Activated naive CD8-positive, alpha-beta T cell treated with anti-CD3 and anti-CD28 coated beads, Interleukin-2, amount 10 ng/mL, durations not matched to agents 7 days and 5 days (primary cell): ENCODE data around the gene ZNF608. TPM values are rescaled to one million over a fixed set of nuclear protein-coding genes. Genes with fewer than 3 reads are reported as not detected.

Experiments
- ATAC-seq: fragments of 150-1000 bp; cut with Tn5 transposase; one replicate; pipeline ENCODE4 v1.10.0; 2021; ENCODE audit warnings: low read depth, moderate library complexity
- POLR2A ChIA-PET: fragments of 350-600 bp; sonication (Branson Sonifier 250); formaldehyde crosslinking; loops from one replicate; lab custom pipeline; 2021; ENCODE audit warnings: antibody characterized with exemption; lab: Charles Lee
- DNase-seq: peaks from one replicate; pipeline ENCODE4 v3.0.0; 2021
- H3K27ac Mint-ChIP-seq: one replicate; pipeline ENCODE4 v1.8.0; 2022; ENCODE audit warnings: mild to moderate bottlenecking, mixed read lengths
- H3K27me3 Mint-ChIP-seq: one replicate; pipeline ENCODE4 v1.8.0; 2022; ENCODE audit warnings: mild to moderate bottlenecking, moderate library complexity, mixed read lengths
- H3K36me3 Mint-ChIP-seq: one replicate; pipeline ENCODE4 v1.8.0; 2021; ENCODE audit warnings: mild to moderate bottlenecking, mixed read lengths
- H3K4me1 Mint-ChIP-seq: one replicate; pipeline ENCODE4 v1.8.0; 2021; ENCODE audit warnings: mixed read lengths
- H3K4me3 Mint-ChIP-seq: one replicate; pipeline ENCODE4 v1.8.0; 2022; ENCODE audit warnings: mild to moderate bottlenecking, moderate library complexity, mixed read lengths
- H3K9me3 Mint-ChIP-seq: one replicate; pipeline ENCODE4 v1.8.0; 2021; ENCODE audit warnings: mixed read lengths
- total RNA-seq, 2 experiments: library from RNA; stranded (reverse); gene quantifications; one replicate each; pipeline ENCODE4 v1.2.3, GENCODE V29; 2021

The ZNF608 gene
- total RNA-seq, 2 experiments from 2014 or later, result not detected

- Mint-ChIP-seq H3K9me3 (peaks cover 1% of the 10 kb centered on the region), H3K27me3 (peaks cover 9% of the 10 kb centered on the region), H3K27ac (no peak overlapping the region), H3K4me3 (peak overlapping the region; percentile 23), H3K36me3 (no peaks in the 10 kb centered on the region), H3K4me1 (peaks cover 17% of the 10 kb centered on the region)
- ATAC-seq, result no peak
- no peak for DNase-seq
- POLR2A ChIA-PET, result interaction anchor here (0.7 kb wide), 1 partner anchor 155 kb away, joined by 3 read pairs; no protein-coding TSS in a partner anchor
Observed at GRCh38 chr5:124747791-124748686, 1.6 kb upstream of the ZNF608 start.

GRCh38 chr5:124746916-124747790 is 714 bp upstream of the ZNF608 start:
- no peaks in the 10 kb centered on the region for H3K36me3 Mint-ChIP-seq
- H3K27me3 Mint-ChIP-seq, result peaks cover 9% of the 10 kb centered on the region
- POLR2A ChIA-PET, result no interaction called here
- peaks cover 1% of the 10 kb centered on the region for H3K9me3 Mint-ChIP-seq
- DNase-seq (no peak), ATAC-seq (no peak)
- H3K4me1 Mint-ChIP-seq, result peaks cover 17% of the 10 kb centered on the region
- no peak overlapping the region for H3K27ac Mint-ChIP-seq
- peak overlapping the region; percentile 52 for H3K4me3 Mint-ChIP-seq

- peaks cover 17% of the 10 kb centered on the region for H3K4me1 Mint-ChIP-seq
- H3K9me3 Mint-ChIP-seq, result no peaks in the 10 kb centered on the region
- H3K36me3 Mint-ChIP-seq, result no peaks in the 10 kb centered on the region
- ATAC-seq, result no peak
- no peak overlapping the region for H3K4me3 Mint-ChIP-seq
- POLR2A ChIA-PET, result no interaction called here
- H3K27ac Mint-ChIP-seq, result no peak overlapping the region
- H3K27me3 Mint-ChIP-seq, result no peaks in the 10 kb centered on the region
- DNase-seq, result no peak
Observed at GRCh38 chr5:124745007-124745927, 1.2 kb downstream of the ZNF608 start.

GRCh38 chr5:124744170-124744971 is 2.1 kb downstream of the ZNF608 start:
- peaks cover 17% of the 10 kb centered on the region for H3K4me1 Mint-ChIP-seq
- no peaks in the 10 kb centered on the region for H3K9me3 Mint-ChIP-seq
- POLR2A ChIA-PET, result no interaction called here
- H3K27ac Mint-ChIP-seq, result no peak overlapping the region
- no peaks in the 10 kb centered on the region for H3K27me3 Mint-ChIP-seq
- H3K36me3 Mint-ChIP-seq, result no peaks in the 10 kb centered on the region
- DNase-seq (no peak), ATAC-seq (no peak)
- no peak overlapping the region for H3K4me3 Mint-ChIP-seq

- ATAC-seq, result no peak
- peaks cover 13% of the 10 kb centered on the region for H3K4me1 Mint-ChIP-seq
- H3K4me3 Mint-ChIP-seq, result no peak overlapping the region
- peaks cover 4% of the 10 kb centered on the region for H3K27me3 Mint-ChIP-seq
- POLR2A ChIA-PET, result no interaction called here
- no peak for DNase-seq
- no peaks in the 10 kb centered on the region for H3K9me3 Mint-ChIP-seq
- H3K36me3 Mint-ChIP-seq, result no peaks in the 10 kb centered on the region
- H3K27ac Mint-ChIP-seq, result no peak overlapping the region
Observed at GRCh38 chr5:124743602-124744169, 2.8 kb downstream of the ZNF608 start.

- no peak overlapping the region for H3K4me3 Mint-ChIP-seq
- H3K9me3 Mint-ChIP-seq, result no peaks in the 10 kb centered on the region
- H3K27me3 Mint-ChIP-seq, result peaks cover 5% of the 10 kb centered on the region
- POLR2A ChIA-PET, result no interaction called here
- no peak for ATAC-seq
- H3K4me1 Mint-ChIP-seq, result peaks cover 13% of the 10 kb centered on the region
- no peak overlapping the region for H3K27ac Mint-ChIP-seq
- DNase-seq, result no peak
- no peaks in the 10 kb centered on the region for H3K36me3 Mint-ChIP-seq
Observed at GRCh38 chr5:124742983-124743601, 3.3 kb downstream of the ZNF608 start.

- Mint-ChIP-seq H3K27ac (no peak overlapping the region), H3K9me3 (no peaks in the 10 kb centered on the region), H3K36me3 (no peaks in the 10 kb centered on the region), H3K4me1 (peaks cover 7% of the 10 kb centered on the region), H3K27me3 (peaks cover 5% of the 10 kb centered on the region), H3K4me3 (no peak overlapping the region)
- no peak for DNase-seq
- ATAC-seq, result no peak
- POLR2A ChIA-PET, result no interaction called here
Observed at GRCh38 chr5:124742521-124742920, 3.9 kb downstream of the ZNF608 start.

GRCh38 chr5:124741711-124742496 is 4.5 kb downstream of the ZNF608 start:
- no peaks in the 10 kb centered on the region for H3K36me3 Mint-ChIP-seq
- peaks cover 6% of the 10 kb centered on the region for H3K4me1 Mint-ChIP-seq
- peaks cover 10% of the 10 kb centered on the region for H3K27me3 Mint-ChIP-seq
- ATAC-seq, result no peak
- DNase-seq, result no peak
- no peak overlapping the region for H3K27ac Mint-ChIP-seq
- no peak overlapping the region for H3K4me3 Mint-ChIP-seq
- H3K9me3 Mint-ChIP-seq, result no peaks in the 10 kb centered on the region
- POLR2A ChIA-PET, result no interaction called here

- no peak overlapping the region for H3K27ac Mint-ChIP-seq
- H3K27me3 Mint-ChIP-seq, result peaks cover 16% of the 10 kb centered on the region
- DNase-seq (no peak), ATAC-seq (no peak)
- POLR2A ChIA-PET, result no interaction called here
- H3K4me3 Mint-ChIP-seq, result no peak overlapping the region
- H3K36me3 Mint-ChIP-seq, result no peaks in the 10 kb centered on the region
- no peaks in the 10 kb centered on the region for H3K9me3 Mint-ChIP-seq
- H3K4me1 Mint-ChIP-seq, result peaks cover under 1% of the 10 kb centered on the region
Observed at GRCh38 chr5:124740991-124741583, 5.4 kb downstream of the ZNF608 start.

GRCh38 chr5:124740071-124740470 is 6.4 kb downstream of the ZNF608 start:
- no peak overlapping the region for H3K27ac Mint-ChIP-seq
- ATAC-seq (no peak), DNase-seq (no peak)
- POLR2A ChIA-PET, result no interaction called here
- H3K9me3 Mint-ChIP-seq, result no peaks in the 10 kb centered on the region
- no peaks in the 10 kb centered on the region for H3K36me3 Mint-ChIP-seq
- no peak overlapping the region for H3K4me3 Mint-ChIP-seq
- peaks cover 24% of the 10 kb centered on the region for H3K27me3 Mint-ChIP-seq
- no peaks in the 10 kb centered on the region for H3K4me1 Mint-ChIP-seq

GRCh38 chr5:124739634-124740025 is 6.8 kb downstream of the ZNF608 start:
- H3K36me3 Mint-ChIP-seq, result no peaks in the 10 kb centered on the region
- POLR2A ChIA-PET, result no interaction called here
- peaks cover 28% of the 10 kb centered on the region for H3K27me3 Mint-ChIP-seq
- H3K4me3 Mint-ChIP-seq, result no peak overlapping the region
- H3K9me3 Mint-ChIP-seq, result no peaks in the 10 kb centered on the region
- H3K27ac Mint-ChIP-seq, result no peak overlapping the region
- DNase-seq (no peak), ATAC-seq (no peak)
- no peaks in the 10 kb centered on the region for H3K4me1 Mint-ChIP-seq
